ENCODE data around the gene LUC7L3.

GRCh38 chr17:50798424-50799288, 79.3 kb downstream of the LUC7L3 start:
- TF ChIP-seq EZH2 (IDR thresholded peaks at IDR 0.05) (no peak), JUND (IDR thresholded peaks at IDR 0.05) (no peak), POLR2AphosphoS5 (IDR thresholded peaks at IDR 0.05; ENCODE audit: low read depth, low read length) (no peak), CTCF (IDR thresholded peaks at IDR 0.05 in 2 of 3, conservative IDR thresholded peaks at IDR 0.05 in 1 of 3; ENCODE audit: borderline replicate concordance in 1 of 3, insufficient read depth in 1 of 3, low read depth in 2 of 3, low read length in 2 of 3) (no peak), POLR2A (IDR thresholded peaks at IDR 0.05; ENCODE audit: borderline replicate concordance, extremely low read depth, insufficient read depth, insufficient read length) (no peak), REST (IDR thresholded peaks at IDR 0.05; ENCODE audit: low read depth) (no peak), TCF7L2 (IDR thresholded peaks at IDR 0.05; ENCODE audit: borderline replicate concordance, extremely low read depth, insufficient read depth, insufficient read length) (no peak), CEBPB (IDR thresholded peaks at IDR 0.05; ENCODE audit: low read depth) (no peak), EZH2phosphoT487 (IDR thresholded peaks at IDR 0.05; ENCODE audit: borderline replicate concordance) (no peak)
